ENCODE results near the gene CDHR5. TPM values are rescaled to one million over a fixed set of nuclear protein-coding genes. Genes with fewer than 3 reads are reported as not detected.
"Not testable (repeated sequence)": the region's sequence is repeated elsewhere in the genome, so short reads cannot be mapped to it uniquely, and the experiment has no call there.

CDHR5 gene
- total and polyA plus RNA-seq, 7 experiments from 2014 or later = not detected

- H3K9me3 Mint-ChIP-seq = no peaks in the 10 kb centered on the region
- peaks cover 26 to 42% of the 10 kb centered on the region in 2 donors for H3K4me1 ChIP-seq (ENCODE audit: control insufficient read depth in 2 of 2, insufficient read depth in 2 of 2, low read length in 2 of 2)
- DNase-seq = peak in 2 of 9 donors; percentile 27 to 37
- peaks cover 0 to 7% (median 0%) of the 10 kb centered on the region in 5 donors for H3K36me3 Mint-ChIP-seq
- peaks cover 40 to 53% (median 43%) of the 10 kb centered on the region in 7 donors for H3K4me1 Mint-ChIP-seq
- H3K4me3 ChIP-seq (ENCODE audit: low read length) = peak overlapping the region; percentile 64
- peak overlapping the region; percentile 39 to 100 (median 67) for H3K27ac Mint-ChIP-seq
- peaks cover 0 to 9% (median 0%) of the 10 kb centered on the region in 5 donors for H3K27me3 Mint-ChIP-seq
- CTCF ChIA-PET = interaction anchor here (0.6 to 1.6 kb wide), 3 partner anchors 13 to 156 kb away, joined by 3 to 8 read pairs (median 3); no protein-coding TSS in a partner anchor
- POLR2A ChIA-PET = interaction anchor here (0.7 to 3.4 kb wide), 25 partner anchors 8 to 368 kb away, joined by 3 to 21 read pairs (median 4); partner anchors contain the start of genes BET1L, DEAF1, HRAS and LMNTD2
- no peaks in the 10 kb centered on the region for H3K27me3 ChIP-seq (ENCODE audit: control insufficient read depth in 2 of 2, insufficient read depth in 2 of 2, low read length in 2 of 2)
- peaks cover 0 to 13% (median 0%) of the 10 kb centered on the region in 3 experiments for H3K36me3 ChIP-seq (ENCODE audit: control insufficient read depth in 2 of 3, insufficient read depth in 3 of 3, low read length in 3 of 3)
- H3K27ac ChIP-seq (ENCODE audit: low read depth, low read length) = peak overlapping the region; percentile 62
- peak overlapping the region; percentile 85 to 99 (median 90) for H3K4me3 Mint-ChIP-seq
- intact Hi-C loops (cut with micrococcal nuclease) = loop anchor here in 1 of 2 donors (1.0 to 5.0 kb wide), 2 partner anchors 20 to 338 kb away; partner anchors contain the start of genes PSMD13 and SIRT3
- H3K9me3 ChIP-seq (ENCODE audit: control insufficient read depth in 2 of 3, low read length in 3 of 3) = no peaks in the 10 kb centered on the region
- no peak for ATAC-seq
Observed at GRCh38 chr11:575313-575995, 49.3 kb downstream of the CDHR5 start.

DNA sequence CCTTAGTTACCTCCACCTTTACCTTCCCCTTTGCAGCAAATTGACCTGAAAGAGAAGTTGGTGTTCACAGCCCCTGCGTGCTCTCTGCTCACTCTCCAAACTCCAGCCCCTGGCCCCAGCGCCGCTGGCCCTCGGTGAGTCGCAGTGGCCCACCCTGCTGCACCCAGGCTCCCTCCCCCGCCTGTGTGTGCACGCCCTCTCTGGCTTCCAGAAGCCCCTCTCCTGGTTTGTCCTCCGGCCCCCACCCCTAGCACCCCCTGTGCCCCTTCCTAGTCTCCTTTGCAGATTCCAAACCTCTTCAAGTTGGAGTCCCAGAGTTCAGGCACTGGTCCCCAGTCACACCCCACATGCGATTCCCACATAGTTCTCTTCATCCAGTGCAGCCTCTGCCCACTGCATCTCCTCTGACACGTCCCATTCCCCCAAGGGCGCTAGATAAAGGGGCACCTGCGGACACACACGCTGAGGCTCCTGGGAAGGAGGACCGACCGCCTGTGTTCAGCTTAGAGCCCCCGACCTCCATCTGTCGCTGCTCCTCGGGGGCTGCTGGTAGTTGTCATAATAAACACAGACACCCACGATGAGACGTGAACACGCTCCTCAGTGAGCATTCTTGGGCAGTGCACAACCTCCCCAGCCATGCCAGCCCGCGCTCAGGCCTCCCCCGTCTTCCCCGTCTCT, 50.0 kb downstream of the CDHR5 start:
- Histone ChIP-seq H3K36me3 (ENCODE audit: control insufficient read depth in 2 of 3, insufficient read depth in 3 of 3, low read length in 3 of 3) (peaks cover 0 to 13% (median 0%) of the 10 kb centered on the region in 3 experiments), H3K9me3 (ENCODE audit: control insufficient read depth in 2 of 3, low read length in 3 of 3) (no peaks in the 10 kb centered on the region), H3K4me1 (ENCODE audit: control insufficient read depth in 2 of 2, insufficient read depth in 2 of 2, low read length in 2 of 2) (peaks cover 26 to 38% of the 10 kb centered on the region in 2 donors), H3K4me3 (ENCODE audit: low read length) (peak overlapping the region; percentile 64), H3K27ac (ENCODE audit: low read depth, low read length) (no peak overlapping the region), H3K27me3 (ENCODE audit: control insufficient read depth in 2 of 2, insufficient read depth in 2 of 2, low read length in 2 of 2) (no peaks in the 10 kb centered on the region)
- DNase-seq (peak in 1 of 9 donors; percentile 29), ATAC-seq (no peak)
- ChIA-PET POLR2A (interaction anchor here (0.9 to 3.4 kb wide), 8 partner anchors 8 to 160 kb away, joined by 3 to 21 read pairs (median 10); partner anchors contain the start of genes DEAF1, LMNTD2, RASSF7 and SIGIRR), CTCF (interaction anchor here (1.6 kb wide), 1 partner anchor 21 kb away, joined by 8 read pairs; no protein-coding TSS in a partner anchor)
- no peaks in the 10 kb centered on the region for H3K9me3 Mint-ChIP-seq
- peaks cover 35 to 47% (median 42%) of the 10 kb centered on the region in 7 donors for H3K4me1 Mint-ChIP-seq
- H3K27ac Mint-ChIP-seq = peak overlapping the region; percentile 39 to 92 (median 67)
- H3K36me3 Mint-ChIP-seq = peaks cover 0 to 5% (median 0%) of the 10 kb centered on the region in 5 donors
- intact Hi-C loops (cut with micrococcal nuclease) = loop anchor here in 1 of 2 donors (1.0 to 5.0 kb wide), 2 partner anchors 19 to 337 kb away; partner anchors contain the start of genes PSMD13 and SIRT3
- peaks cover 0 to 9% (median 0%) of the 10 kb centered on the region in 5 donors for H3K27me3 Mint-ChIP-seq
- H3K4me3 Mint-ChIP-seq = peak overlapping the region; percentile 85 to 99 (median 90)

GRCh38 chr11:574031-574570, 50.7 kb downstream of the CDHR5 start:
- DNase-seq = peak in 5 of 9 donors; percentile 25 to 47 (median 37)
- CTCF ChIA-PET; H3K27me3 ChIP-seq (ENCODE audit: control insufficient read depth in 2 of 2, insufficient read depth in 2 of 2, low read length in 2 of 2); H3K9me3 ChIP-seq (ENCODE audit: control insufficient read depth in 2 of 3, low read length in 3 of 3); H3K27ac ChIP-seq (ENCODE audit: low read depth, low read length); intact Hi-C loops (cut with micrococcal nuclease); H3K9me3 Mint-ChIP-seq; ATAC-seq; H3K27me3 Mint-ChIP-seq; H3K36me3 Mint-ChIP-seq: not testable (repeated sequence)
- H3K4me1 ChIP-seq (ENCODE audit: control insufficient read depth in 2 of 2, insufficient read depth in 2 of 2, low read length in 2 of 2) = peaks cover 25 to 36% of the 10 kb centered on the region in 2 donors
- Mint-ChIP-seq H3K4me3 (peak overlapping the region; percentile 85 to 99 (median 90)), H3K4me1 (peaks cover 29 to 42% (median 36%) of the 10 kb centered on the region in 7 donors), H3K27ac (peak overlapping the region in 8 of 9 donors; percentile 14 to 87 (median 50))
- POLR2A ChIA-PET = interaction anchor here (0.6 to 2.3 kb wide), 4 partner anchors 8 to 22 kb away, joined by 3 to 16 read pairs (median 4); partner anchors contain the start of genes LMNTD2 and RASSF7
- peaks cover 0 to 13% (median 0%) of the 10 kb centered on the region in 3 experiments for H3K36me3 ChIP-seq (ENCODE audit: control insufficient read depth in 2 of 3, insufficient read depth in 3 of 3, low read length in 3 of 3)
- H3K4me3 ChIP-seq (ENCODE audit: low read length) = peak overlapping the region; percentile 35

- Histone ChIP-seq H3K36me3 (ENCODE audit: control insufficient read depth in 2 of 3, insufficient read depth in 3 of 3, low read length in 3 of 3) (peaks cover 0 to 10% (median 0%) of the 10 kb centered on the region in 3 experiments), H3K4me3 (ENCODE audit: low read length) (no peak overlapping the region), H3K27me3 (ENCODE audit: control insufficient read depth in 2 of 2, insufficient read depth in 2 of 2, low read length in 2 of 2) (no peaks in the 10 kb centered on the region), H3K4me1 (ENCODE audit: control insufficient read depth in 2 of 2, insufficient read depth in 2 of 2, low read length in 2 of 2) (peaks cover 21 to 30% of the 10 kb centered on the region in 2 donors), H3K9me3 (ENCODE audit: control insufficient read depth in 2 of 3, low read length in 3 of 3) (no peaks in the 10 kb centered on the region), H3K27ac (ENCODE audit: low read depth, low read length) (no peak overlapping the region)
- DNase-seq (no peak), ATAC-seq (no peak)
- Mint-ChIP-seq H3K36me3 (peaks cover 0 to 3% (median 0%) of the 10 kb centered on the region in 5 donors), H3K27me3 (peaks cover 0 to 9% (median 0%) of the 10 kb centered on the region in 5 donors), H3K27ac (no peak overlapping the region), H3K9me3 (no peaks in the 10 kb centered on the region), H3K4me3 (no peak overlapping the region), H3K4me1 (peaks cover 20 to 35% (median 27%) of the 10 kb centered on the region in 7 donors)
- CTCF ChIA-PET = no interaction called here
- intact Hi-C loops (cut with micrococcal nuclease) = no loop called here
- POLR2A ChIA-PET = interaction anchor here (0.6 kb wide), 1 partner anchor 12 kb away, joined by 4 read pairs; no protein-coding TSS in a partner anchor
Observed at GRCh38 chr11:573146-573759, 51.5 kb downstream of the CDHR5 start.

- Mint-ChIP-seq H3K4me1 (peaks cover 12 to 22% (median 17%) of the 10 kb centered on the region in 7 donors), H3K36me3 (no peaks in the 10 kb centered on the region), H3K27me3 (peaks cover 0 to 9% (median 0%) of the 10 kb centered on the region in 5 donors), H3K4me3 (no peak overlapping the region), H3K9me3 (no peaks in the 10 kb centered on the region), H3K27ac (no peak overlapping the region)
- H3K9me3 ChIP-seq (ENCODE audit: control insufficient read depth in 2 of 3, low read length in 3 of 3) = no peaks in the 10 kb centered on the region
- ChIA-PET POLR2A (no interaction called here), CTCF (no interaction called here)
- H3K27me3 ChIP-seq (ENCODE audit: control insufficient read depth in 2 of 2, insufficient read depth in 2 of 2, low read length in 2 of 2) = no peaks in the 10 kb centered on the region
- intact Hi-C loops (cut with micrococcal nuclease) = no loop called here
- peaks cover 9 to 19% of the 10 kb centered on the region in 2 donors for H3K4me1 ChIP-seq (ENCODE audit: control insufficient read depth in 2 of 2, insufficient read depth in 2 of 2, low read length in 2 of 2)
- H3K36me3 ChIP-seq (ENCODE audit: control insufficient read depth in 2 of 3, insufficient read depth in 3 of 3, low read length in 3 of 3) = peaks cover 0 to 4% (median 0%) of the 10 kb centered on the region in 3 experiments
- no peak for DNase-seq
- H3K4me3 ChIP-seq (ENCODE audit: low read length) = no peak overlapping the region
- ATAC-seq = no peak
- no peak overlapping the region for H3K27ac ChIP-seq (ENCODE audit: low read depth, low read length)
Observed at GRCh38 chr11:571802-572185, 53.0 kb downstream of the CDHR5 start.
